Measurements from ENCODE around the gene UNC5A.

DNA sequence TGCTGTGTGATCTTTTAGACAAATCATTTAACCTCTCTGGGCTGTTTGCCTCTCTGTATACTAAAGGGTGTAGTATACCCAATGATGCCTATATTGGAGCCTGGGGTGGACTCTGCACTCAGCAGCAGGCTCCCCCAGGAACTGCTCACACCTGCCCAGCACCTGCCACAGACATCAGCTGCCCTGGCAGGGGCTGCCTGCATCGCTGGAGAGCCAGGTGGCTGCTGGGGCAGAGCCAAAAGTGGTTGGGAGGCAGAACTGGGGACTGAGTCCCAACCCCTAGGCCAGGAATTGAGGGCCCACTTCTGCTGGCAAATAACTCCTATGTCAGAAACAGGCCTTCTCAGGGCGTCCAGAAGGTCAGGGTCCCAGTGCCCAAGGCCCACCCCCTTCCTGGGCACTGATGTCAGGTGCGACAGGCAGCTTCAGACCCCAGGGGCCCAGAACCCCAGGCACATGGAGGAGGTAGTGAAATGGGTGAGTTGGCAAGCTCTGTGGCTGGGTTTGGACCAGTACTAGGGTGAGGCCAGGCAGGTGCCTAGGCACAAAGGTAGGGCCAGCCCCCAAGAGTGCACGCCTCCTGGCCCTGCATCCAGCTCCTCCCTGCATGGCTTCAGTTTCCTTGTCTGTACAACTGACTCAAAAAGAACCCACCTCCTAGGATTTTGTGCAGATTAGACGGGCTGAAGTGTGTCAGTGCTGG, 5.8 kb downstream of the UNC5A start:
- TF ChIP-seq, protein P1, sequence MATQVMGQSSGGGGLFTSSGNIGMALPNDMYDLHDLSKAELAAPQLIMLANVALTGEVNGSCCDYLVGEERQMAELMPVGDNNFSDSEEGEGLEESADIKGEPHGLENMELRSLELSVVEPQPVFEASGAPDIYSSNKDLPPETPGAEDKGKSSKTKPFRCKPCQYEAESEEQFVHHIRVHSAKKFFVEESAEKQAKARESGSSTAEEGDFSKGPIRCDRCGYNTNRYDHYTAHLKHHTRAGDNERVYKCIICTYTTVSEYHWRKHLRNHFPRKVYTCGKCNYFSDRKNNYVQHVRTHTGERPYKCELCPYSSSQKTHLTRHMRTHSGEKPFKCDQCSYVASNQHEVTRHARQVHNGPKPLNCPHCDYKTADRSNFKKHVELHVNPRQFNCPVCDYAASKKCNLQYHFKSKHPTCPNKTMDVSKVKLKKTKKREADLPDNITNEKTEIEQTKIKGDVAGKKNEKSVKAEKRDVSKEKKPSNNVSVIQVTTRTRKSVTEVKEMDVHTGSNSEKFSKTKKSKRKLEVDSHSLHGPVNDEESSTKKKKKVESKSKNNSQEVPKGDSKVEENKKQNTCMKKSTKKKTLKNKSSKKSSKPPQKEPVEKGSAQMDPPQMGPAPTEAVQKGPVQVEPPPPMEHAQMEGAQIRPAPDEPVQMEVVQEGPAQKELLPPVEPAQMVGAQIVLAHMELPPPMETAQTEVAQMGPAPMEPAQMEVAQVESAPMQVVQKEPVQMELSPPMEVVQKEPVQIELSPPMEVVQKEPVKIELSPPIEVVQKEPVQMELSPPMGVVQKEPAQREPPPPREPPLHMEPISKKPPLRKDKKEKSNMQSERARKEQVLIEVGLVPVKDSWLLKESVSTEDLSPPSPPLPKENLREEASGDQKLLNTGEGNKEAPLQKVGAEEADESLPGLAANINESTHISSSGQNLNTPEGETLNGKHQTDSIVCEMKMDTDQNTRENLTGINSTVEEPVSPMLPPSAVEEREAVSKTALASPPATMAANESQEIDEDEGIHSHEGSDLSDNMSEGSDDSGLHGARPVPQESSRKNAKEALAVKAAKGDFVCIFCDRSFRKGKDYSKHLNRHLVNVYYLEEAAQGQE (IDR thresholded peaks at IDR 0.05; ENCODE audit: insufficient read depth in 1 of 2, low read depth in 2 of 2, low read length in 2 of 2) = no peak
- no peak for TF ChIP-seq SIN3A (IDR thresholded peaks at IDR 0.05; ENCODE audit: borderline replicate concordance, insufficient read depth, low read length)
- no peak for TF ChIP-seq POLR2AphosphoS5 (IDR thresholded peaks at IDR 0.05; ENCODE audit: low read depth, low read length)
- no peak for TF ChIP-seq TAF1 (IDR thresholded peaks at IDR 0.05; ENCODE audit: borderline replicate concordance, insufficient read depth, low read length)
- no peak for TF ChIP-seq FOXP2 (optimal IDR thresholded peaks at IDR 0.05; ENCODE audit: borderline replicate concordance, extremely low read depth, extremely low read length, insufficient read depth)

Measured in PFSK-1 (cell line).